ENCODE results near the gene CDH1.
A peak's percentile ranks its signal among the peaks of the same experiment; 100 is the strongest.

CDH1 gene

DNA sequence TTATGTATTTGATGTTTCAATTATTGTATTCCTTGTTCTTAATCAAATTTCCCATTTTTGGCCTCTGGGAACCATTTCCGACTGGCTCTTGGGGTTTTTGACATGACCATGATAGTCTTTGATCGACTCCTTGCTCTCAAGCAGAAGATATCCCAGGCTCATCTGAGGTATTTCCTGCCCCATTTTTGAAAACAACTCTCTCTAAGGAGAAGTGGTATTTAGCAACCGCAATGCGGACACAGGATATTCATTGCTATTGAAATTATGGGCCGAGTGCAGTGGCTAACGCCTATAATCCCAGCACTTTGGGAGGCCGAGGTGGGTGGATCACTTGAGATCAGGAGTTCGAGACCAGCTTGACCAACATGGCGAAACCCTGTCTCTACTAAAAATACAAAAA is 111.7 kb downstream of the CDH1 start:
- Mint-ChIP-seq H3K4me1 (peaks cover 14% of the 10 kb centered on the region), H3K9me3 (no peaks in the 10 kb centered on the region), H3K27me3 (no peaks in the 10 kb centered on the region), H3K27ac (no peak overlapping the region), H3K36me3 (peaks cover 5% of the 10 kb centered on the region), H3K4me3 (no peak overlapping the region)
- ATAC-seq (ENCODE audit: low read depth) (no peak), DNase-seq (ENCODE audit: low spot score in 2 of 2) (no peak)

DNA sequence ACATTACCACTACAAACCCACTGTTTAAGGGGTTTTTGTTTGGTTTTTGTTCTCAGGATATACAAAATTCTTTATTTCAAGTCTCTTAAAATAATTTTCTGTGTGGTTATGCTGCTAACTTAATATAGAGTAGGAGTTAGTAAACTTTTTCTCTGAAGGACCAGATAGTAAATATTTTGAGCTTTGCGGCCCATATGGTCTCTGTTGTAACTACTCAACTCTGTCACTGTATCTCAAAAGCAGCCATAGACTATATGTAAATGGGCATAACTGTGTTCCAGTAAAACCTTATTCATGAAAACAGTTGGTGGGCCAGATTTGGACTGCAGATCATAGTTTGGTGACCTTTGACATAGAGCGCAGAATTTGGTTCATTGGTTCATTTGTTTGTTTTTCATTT is 113.4 kb downstream of the CDH1 start:
- DNase-seq (ENCODE audit: low spot score in 2 of 2) (no peak), ATAC-seq (ENCODE audit: low read depth) (no peak)
- Mint-ChIP-seq H3K27me3 (no peaks in the 10 kb centered on the region), H3K9me3 (no peaks in the 10 kb centered on the region), H3K36me3 (peaks cover 5% of the 10 kb centered on the region), H3K27ac (no peak overlapping the region), H3K4me3 (no peak overlapping the region), H3K4me1 (peaks cover 6% of the 10 kb centered on the region)

DNA sequence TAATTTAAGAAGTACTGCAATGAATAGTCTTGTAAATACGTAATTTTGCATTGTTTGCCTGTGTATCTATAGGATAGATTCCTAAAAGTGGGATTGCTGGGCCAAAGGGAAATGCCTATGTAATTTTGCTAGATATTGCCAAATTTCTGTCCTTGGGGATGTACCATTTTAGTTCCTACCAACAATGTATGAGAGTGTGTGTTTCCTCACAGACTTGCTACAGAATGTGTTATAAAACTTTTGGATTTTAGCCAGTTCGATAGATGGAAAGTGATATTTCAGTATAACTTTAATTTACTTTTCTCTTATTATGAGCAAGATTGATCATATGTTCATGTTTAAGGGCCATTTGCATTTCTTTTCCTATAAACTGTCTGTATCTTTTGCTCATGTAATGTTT is 114.5 kb downstream of the CDH1 start:
- no peaks in the 10 kb centered on the region for H3K9me3 Mint-ChIP-seq
- no peak overlapping the region for H3K27ac Mint-ChIP-seq
- no peak for ATAC-seq (ENCODE audit: low read depth)
- DNase-seq (ENCODE audit: low spot score in 2 of 2) = no peak
- peaks cover 9% of the 10 kb centered on the region for H3K4me1 Mint-ChIP-seq
- peaks cover 6% of the 10 kb centered on the region for H3K36me3 Mint-ChIP-seq
- no peaks in the 10 kb centered on the region for H3K27me3 Mint-ChIP-seq
- no peak overlapping the region for H3K4me3 Mint-ChIP-seq

DNA sequence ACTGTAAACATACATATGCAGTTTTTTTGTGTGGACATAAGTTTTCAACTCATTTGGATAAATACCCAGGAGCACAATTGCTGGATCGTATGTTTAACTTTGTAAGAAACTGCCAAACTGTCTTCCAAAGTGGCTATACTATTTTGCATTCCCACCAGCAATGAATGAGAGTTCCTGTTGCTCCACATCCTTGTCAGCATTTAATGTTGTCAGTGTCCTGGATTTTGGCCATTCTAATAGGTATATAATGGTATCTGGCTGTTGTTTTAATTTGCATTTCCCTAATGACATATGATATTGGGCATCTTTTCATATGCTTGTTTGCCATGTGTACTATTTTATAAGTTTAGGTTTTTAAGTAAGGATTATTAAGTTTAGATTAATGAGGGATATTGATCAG is 120.4 kb downstream of the CDH1 start:
- peaks cover 7% of the 10 kb centered on the region for H3K4me1 Mint-ChIP-seq
- H3K27me3 Mint-ChIP-seq = no peaks in the 10 kb centered on the region
- DNase-seq (ENCODE audit: low spot score in 2 of 2) = no peak
- no peak overlapping the region for H3K27ac Mint-ChIP-seq
- peaks cover 2% of the 10 kb centered on the region for H3K9me3 Mint-ChIP-seq
- no peak overlapping the region for H3K4me3 Mint-ChIP-seq
- ATAC-seq (ENCODE audit: low read depth) = no peak
- peaks cover 19% of the 10 kb centered on the region for H3K36me3 Mint-ChIP-seq

DNA sequence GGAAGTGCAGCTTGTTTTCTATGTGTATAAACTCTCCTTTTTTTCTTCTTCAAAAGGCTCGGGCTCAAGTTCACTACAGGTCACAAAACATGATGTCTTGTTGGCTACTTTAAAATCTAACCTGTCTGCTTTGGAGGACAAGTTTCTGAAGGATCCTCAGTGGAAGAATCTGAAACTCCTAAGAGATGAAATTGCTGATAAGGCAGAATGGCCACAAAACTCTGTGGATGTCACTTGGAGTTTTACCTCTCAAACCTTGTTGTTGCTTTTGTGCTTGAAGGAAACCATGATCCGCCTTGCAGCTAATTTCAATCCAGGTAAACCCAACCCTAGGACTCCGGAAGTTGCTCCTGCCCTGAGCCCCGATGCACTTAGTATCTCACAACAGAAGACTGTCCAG is 122.7 kb downstream of the CDH1 start:
- ATAC-seq (ENCODE audit: low read depth) (no peak), DNase-seq (ENCODE audit: low spot score in 2 of 2) (no peak)
- peaks cover 2% of the 10 kb centered on the region for H3K9me3 Mint-ChIP-seq
- no peaks in the 10 kb centered on the region for H3K27me3 Mint-ChIP-seq
- H3K4me1 Mint-ChIP-seq = peaks cover 7% of the 10 kb centered on the region
- H3K4me3 Mint-ChIP-seq = no peak overlapping the region
- H3K36me3 Mint-ChIP-seq = peaks cover 23% of the 10 kb centered on the region
- H3K27ac Mint-ChIP-seq = no peak overlapping the region

DNA sequence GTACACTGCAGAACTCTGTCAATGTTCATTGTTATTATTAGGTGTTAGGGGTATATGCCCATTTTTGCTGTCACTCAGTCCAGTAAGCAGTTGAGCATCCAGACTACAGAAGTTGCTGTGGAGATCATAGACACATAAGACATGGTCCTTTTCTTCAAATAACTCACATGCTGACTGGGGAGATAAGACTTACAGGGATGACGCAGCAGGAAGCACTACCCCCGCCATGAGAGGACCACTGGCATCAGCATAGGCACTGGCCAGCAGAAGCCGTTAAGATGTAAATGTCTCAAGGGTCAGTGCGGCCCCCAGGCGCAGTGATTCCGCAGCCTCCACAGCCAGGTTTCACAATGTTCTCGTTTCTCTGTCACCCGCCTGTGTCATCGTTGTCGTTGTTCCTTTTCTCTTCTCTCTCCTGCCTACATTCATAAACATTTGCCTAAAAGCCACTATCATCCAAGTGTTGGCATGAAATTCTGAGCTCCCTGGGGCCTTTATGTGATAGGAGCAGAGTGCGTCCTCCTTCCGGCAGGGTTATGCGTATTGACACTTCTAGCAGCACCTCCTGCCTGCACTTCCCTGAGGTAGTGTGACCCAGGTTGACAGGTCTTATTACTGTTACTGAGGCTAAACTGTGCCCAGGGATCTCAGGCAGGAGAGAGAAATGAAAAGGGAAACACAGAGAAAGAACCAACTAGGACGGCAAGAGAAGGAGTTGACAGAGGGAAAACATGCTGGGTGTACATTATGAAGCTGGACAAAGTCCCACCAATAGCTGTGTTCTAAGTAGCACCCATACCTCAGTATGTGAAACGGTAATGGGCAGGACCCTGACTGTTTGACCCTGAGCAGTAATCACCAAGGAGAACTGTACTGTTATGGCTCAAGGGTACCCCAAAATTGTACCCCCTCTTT is 124.1 kb downstream of the CDH1 start:
- peaks cover 4% of the 10 kb centered on the region for H3K4me1 Mint-ChIP-seq
- no peak overlapping the region for H3K27ac Mint-ChIP-seq
- no peak for ATAC-seq (ENCODE audit: low read depth)
- no peaks in the 10 kb centered on the region for H3K27me3 Mint-ChIP-seq
- peaks cover 21% of the 10 kb centered on the region for H3K36me3 Mint-ChIP-seq
- no peak overlapping the region for H3K4me3 Mint-ChIP-seq
- peaks cover 2% of the 10 kb centered on the region for H3K9me3 Mint-ChIP-seq
- no peak for DNase-seq (ENCODE audit: low spot score in 2 of 2)

DNA sequence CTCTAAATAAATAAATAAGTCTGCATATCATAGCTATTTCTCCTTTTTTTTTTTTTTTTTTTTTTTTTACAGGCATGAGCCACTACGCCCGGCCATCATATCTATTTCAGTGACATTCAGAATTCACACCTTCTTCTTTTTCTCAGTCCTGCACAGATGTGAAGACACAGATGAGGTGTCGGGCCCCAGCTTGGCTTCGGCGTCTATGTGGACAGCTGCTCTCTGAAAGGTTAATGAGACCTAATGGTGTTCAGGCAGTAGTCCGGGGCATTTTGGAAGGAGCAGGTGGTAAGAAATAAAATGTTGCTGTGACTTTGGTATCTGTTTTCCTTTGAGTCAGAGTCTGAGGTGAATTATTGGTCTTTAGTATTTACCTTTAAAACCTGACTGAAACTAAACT is 129.8 kb downstream of the CDH1 start:
- Mint-ChIP-seq H3K4me1 (peaks cover 3% of the 10 kb centered on the region), H3K27me3 (no peaks in the 10 kb centered on the region), H3K27ac (no peak overlapping the region), H3K4me3 (no peak overlapping the region), H3K9me3 (peaks cover 2% of the 10 kb centered on the region), H3K36me3 (peaks cover 30% of the 10 kb centered on the region)
- ATAC-seq (ENCODE audit: low read depth) (no peak), DNase-seq (ENCODE audit: low spot score in 2 of 2) (no peak)

DNA sequence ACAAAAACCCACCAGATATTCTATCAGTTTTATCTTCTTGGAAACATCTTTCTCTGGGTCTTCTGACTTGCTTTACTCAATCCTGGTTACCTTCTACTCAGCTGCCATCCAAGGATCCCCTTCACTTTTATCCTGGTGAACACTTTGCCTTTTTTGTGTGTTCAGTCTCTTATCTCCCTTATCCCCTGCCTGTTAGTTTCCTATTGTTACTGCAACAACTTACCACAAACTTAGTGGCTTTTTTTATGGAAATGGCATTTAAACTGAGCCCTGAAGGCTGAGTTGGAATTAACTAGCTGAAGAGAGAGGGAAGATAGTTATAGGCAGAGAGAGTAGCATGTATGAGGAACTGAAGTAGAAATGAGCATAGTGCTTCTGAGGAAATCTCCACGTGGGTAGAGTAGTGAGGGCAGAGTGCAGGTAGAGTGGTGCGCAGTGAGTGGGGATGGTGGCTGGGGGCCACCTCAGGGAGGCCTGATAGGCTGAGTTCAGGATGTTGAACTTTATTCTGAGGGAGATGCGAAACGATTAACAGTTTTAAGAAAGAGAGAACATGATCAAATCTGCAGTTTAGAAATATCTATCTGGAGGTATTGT is 132.5 kb downstream of the CDH1 start:
- Mint-ChIP-seq H3K36me3 (peaks cover 35% of the 10 kb centered on the region), H3K4me3 (no peak overlapping the region), H3K27ac (peak overlapping the region; percentile 14), H3K27me3 (no peaks in the 10 kb centered on the region), H3K4me1 (peaks cover 3% of the 10 kb centered on the region), H3K9me3 (peaks cover 2% of the 10 kb centered on the region)
- DNase-seq (ENCODE audit: low spot score in 2 of 2) (no peak), ATAC-seq (ENCODE audit: low read depth) (no peak)

DNA sequence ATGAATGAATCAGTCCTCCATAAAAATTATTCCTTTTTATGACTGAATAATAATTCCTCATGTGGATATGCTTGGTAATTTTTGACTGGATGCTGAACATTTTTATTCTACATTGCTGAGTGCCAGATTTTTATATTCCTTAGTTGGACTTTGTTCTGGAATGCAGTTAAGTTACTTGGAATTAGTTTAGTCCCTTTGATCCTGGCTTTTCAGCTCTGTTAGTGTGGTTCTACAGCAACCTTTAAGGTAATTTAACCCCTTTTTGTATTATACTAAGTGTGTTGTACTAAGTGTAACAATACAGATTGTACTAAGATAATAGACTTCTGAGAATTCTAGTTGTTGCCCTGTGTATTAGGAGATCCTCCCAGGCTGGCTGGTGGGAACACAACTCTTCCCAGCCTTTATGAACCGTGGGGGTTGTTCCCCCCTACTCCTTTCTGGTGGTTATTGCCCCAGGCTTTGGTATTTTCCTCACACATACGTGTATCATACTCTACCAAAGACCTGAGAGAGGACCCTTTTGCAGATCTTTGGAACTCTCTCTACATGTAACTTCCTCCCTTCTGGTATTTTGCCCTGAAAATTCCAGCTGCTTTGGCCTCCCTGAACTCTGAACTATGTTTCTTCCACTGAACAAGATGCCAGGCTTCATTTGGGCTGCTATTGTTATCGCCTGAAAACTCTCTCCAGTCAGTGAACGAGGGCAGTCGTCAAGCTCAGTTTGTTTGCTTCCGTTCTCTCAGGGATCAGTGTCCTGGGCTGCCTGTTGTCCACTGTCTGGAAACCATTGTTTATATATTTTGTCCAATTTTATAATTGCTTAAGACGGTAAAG is 136.8 kb downstream of the CDH1 start:
- H3K4me1 Mint-ChIP-seq = peaks cover 3% of the 10 kb centered on the region

DNA sequence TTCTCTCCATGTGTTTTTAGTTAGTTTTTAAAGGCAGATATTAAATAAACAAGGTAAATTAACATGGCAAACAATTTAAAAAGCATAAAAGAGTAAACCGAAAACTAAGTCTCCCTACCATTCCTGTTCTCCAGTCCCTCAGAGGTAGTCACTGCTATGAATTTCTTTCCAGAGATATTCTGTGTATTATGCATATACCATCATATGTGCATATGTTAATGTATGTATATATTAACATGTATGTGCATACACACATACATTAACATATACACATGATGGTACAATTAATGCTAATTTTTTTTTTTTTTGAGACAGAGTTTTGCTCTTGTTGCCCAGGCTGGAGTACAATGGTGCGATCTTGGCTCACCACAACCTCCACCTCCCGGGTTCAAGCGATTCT is 138.8 kb downstream of the CDH1 start:
- Mint-ChIP-seq H3K4me1 (no peaks in the 10 kb centered on the region), H3K27ac (no peak overlapping the region), H3K9me3 (no peaks in the 10 kb centered on the region), H3K27me3 (no peaks in the 10 kb centered on the region), H3K36me3 (peaks cover 37% of the 10 kb centered on the region), H3K4me3 (no peak overlapping the region)
- DNase-seq (ENCODE audit: low spot score in 2 of 2) (no peak), ATAC-seq (ENCODE audit: low read depth) (no peak)

More for the DNA sequence above, 136.8 kb downstream of the CDH1 start:
- no peak for ATAC-seq (ENCODE audit: low read depth)
- no peak for DNase-seq (ENCODE audit: low spot score in 2 of 2)
- Mint-ChIP-seq H3K27me3 (no peaks in the 10 kb centered on the region), H3K9me3 (peaks cover 2% of the 10 kb centered on the region), H3K36me3 (peaks cover 43% of the 10 kb centered on the region), H3K27ac (no peak overlapping the region), H3K4me3 (no peak overlapping the region)

DNA sequence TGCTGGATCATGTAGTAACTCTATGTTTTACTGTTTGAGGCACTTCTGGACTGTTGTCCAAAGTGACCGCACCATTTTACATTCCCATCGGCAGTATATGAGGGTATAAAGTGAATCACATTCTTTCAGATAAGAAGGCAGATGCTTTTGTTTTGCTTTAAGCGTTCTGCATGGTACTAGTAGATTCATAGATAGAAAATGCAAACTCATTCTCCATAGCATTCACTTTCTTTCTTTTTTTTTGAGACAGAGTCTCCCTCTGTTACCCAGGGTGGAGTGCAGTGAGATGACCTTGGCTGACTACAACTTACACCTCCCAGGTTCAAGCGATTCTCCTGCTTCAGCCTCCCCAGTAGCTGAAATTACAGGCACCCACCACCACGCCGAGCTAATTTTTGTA is 146.6 kb downstream of the CDH1 start:
- ATAC-seq (ENCODE audit: low read depth) (no peak), DNase-seq (ENCODE audit: low spot score in 2 of 2) (no peak)
- Mint-ChIP-seq H3K36me3 (peaks cover 26% of the 10 kb centered on the region), H3K27me3 (no peaks in the 10 kb centered on the region), H3K4me3 (no peak overlapping the region), H3K27ac (no peak overlapping the region), H3K4me1 (no peaks in the 10 kb centered on the region), H3K9me3 (no peaks in the 10 kb centered on the region)

DNA sequence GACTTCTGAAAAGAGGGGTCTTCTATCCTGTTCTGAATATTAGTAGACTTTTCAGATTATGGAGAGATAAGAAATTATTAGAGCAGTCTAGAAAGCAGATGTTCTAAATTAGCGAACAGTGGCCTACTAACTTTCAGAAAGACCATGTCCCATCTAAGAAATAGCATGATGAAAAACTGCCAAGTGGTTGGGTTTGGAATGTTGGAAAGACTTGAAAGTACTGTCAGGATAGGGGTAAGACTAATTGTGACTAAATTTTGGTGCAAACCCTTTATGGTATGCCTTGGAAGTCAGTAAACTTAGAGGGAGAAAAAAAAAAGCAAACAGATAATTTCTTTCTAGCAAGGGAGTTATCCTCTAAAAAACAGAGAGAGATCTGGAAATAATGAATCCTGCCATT is 147.3 kb downstream of the CDH1 start:
- Mint-ChIP-seq H3K4me3 (no peak overlapping the region), H3K27me3 (no peaks in the 10 kb centered on the region), H3K4me1 (no peaks in the 10 kb centered on the region), H3K9me3 (no peaks in the 10 kb centered on the region), H3K27ac (no peak overlapping the region), H3K36me3 (peaks cover 26% of the 10 kb centered on the region)
- ATAC-seq (ENCODE audit: low read depth) (no peak), DNase-seq (ENCODE audit: low spot score in 2 of 2) (no peak)
